ENCODE measurements around the gene ACSF2.

DNA sequence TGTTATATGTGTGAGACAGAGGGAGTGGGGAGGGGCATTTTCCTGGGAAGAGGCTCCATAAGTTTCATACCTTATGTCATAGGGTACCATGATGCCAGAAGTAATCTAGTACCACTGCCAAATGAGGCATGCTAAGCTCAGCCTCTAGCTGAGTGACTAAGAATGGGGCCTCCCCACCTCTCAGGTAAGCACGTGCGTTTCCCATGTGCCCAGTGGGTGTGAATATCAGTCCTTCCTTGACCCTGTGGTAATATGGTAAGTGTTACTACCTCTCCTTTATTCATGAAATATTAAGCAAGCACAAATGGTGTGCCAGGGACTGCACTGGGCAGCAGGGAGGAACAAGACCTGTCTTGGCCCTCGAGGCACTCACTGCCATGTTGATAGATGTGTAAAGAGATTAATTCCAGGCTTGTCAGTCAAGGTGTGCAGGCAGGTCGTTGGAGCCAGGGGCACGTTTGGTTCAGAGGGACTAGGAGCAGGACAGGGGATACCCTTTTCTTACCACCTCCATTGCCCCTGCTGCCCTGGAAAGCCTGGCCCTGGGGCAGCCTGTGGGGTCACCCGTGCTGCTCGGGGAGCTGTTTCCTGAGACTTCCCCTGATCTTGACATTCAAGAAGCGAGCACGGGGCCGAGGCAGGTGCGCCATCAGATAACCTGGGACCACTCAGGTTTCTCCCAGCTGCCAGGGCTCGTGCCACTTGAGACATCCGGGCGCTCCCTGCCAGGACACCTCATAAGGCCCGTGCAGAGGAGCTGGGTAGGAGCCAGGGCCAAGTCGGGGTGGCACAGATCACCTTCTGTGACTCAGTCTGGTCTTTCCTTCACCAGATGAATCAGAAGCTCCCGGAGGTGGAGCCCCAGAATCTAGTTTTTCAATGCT, 61.4 kb downstream of the ACSF2 start:
- TF ChIP-seq, protein P1, sequence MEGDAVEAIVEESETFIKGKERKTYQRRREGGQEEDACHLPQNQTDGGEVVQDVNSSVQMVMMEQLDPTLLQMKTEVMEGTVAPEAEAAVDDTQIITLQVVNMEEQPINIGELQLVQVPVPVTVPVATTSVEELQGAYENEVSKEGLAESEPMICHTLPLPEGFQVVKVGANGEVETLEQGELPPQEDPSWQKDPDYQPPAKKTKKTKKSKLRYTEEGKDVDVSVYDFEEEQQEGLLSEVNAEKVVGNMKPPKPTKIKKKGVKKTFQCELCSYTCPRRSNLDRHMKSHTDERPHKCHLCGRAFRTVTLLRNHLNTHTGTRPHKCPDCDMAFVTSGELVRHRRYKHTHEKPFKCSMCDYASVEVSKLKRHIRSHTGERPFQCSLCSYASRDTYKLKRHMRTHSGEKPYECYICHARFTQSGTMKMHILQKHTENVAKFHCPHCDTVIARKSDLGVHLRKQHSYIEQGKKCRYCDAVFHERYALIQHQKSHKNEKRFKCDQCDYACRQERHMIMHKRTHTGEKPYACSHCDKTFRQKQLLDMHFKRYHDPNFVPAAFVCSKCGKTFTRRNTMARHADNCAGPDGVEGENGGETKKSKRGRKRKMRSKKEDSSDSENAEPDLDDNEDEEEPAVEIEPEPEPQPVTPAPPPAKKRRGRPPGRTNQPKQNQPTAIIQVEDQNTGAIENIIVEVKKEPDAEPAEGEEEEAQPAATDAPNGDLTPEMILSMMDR (IDR thresholded peaks at IDR 0.05; ENCODE audit: low read length): no peak
- TF ChIP-seq EZH2 (optimal IDR thresholded peaks at IDR 0.05; ENCODE audit: low read depth, low read length): no peak
